Measurements from ENCODE around the gene SYCN.

DNA sequence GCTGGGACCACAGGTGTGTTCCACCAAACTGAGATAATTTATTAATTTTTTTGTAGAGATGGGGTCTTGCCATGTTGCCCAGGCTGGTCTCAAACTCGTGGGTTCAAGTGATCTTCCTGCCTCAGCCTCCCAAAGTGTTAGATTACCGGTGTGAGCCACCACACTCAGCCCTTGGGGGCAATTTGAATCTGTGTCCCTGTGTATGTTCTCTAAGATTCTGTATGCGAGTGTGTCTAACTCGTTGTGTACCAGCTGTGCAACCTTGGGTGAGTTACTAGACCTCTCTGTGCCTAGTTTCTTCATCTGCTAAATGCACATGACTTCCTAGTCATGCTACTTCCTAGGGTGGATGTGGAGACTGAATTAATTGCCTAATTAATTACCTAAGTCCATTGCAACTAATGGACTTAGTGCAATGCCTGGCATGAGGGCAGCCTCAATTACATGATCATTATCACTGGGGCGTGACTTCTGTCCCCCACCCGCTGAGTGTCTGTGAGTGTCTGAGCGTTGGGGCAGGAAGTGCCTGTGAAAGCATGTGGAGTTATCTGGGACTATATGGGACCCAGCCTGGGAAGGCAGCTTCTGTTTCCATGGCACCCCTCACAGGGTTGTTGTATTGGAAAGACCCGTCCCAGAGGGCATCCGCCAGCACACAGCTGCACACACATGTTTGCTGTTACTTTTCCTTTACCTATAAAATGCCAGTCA is 9.1 kb downstream of the SYCN start:
- TF ChIP-seq POLR2A (IDR thresholded peaks at IDR 0.05): no peak
- TF ChIP-seq CTCF (IDR thresholded peaks at IDR 0.05): no peak

Data from uterus (tissue), 2 donors.